Mucosa of stomach (tissue), 1 donor: Measurements from ENCODE around the gene RFNG.

Experiments
- H3K27me3 ChIP-seq: one replicate; pipeline ENCODE4 v1.7.0; 2013; ENCODE audit warnings: mild to moderate bottlenecking, low read length; ENCODE audit not compliant: control insufficient read depth, insufficient read depth
- H3K36me3 ChIP-seq: one replicate; pipeline ENCODE4 v1.7.0; 2013; ENCODE audit warnings: low read length; ENCODE audit not compliant: control insufficient read depth, insufficient read depth
- H3K4me1 ChIP-seq: one replicate; pipeline ENCODE4 v1.7.0; 2013; ENCODE audit warnings: mild to moderate bottlenecking, low read length; ENCODE audit not compliant: control insufficient read depth, insufficient read depth
- H3K4me3 ChIP-seq: one replicate; pipeline ENCODE4 v1.7.0; 2013; ENCODE audit warnings: low read length
- H3K9ac ChIP-seq: one replicate; pipeline ENCODE4 v1.7.0; 2013; ENCODE audit warnings: mild to moderate bottlenecking, low read length, moderate library complexity
- H3K9me3 ChIP-seq: one replicate; pipeline ENCODE4 v1.7.0; 2013; ENCODE audit warnings: mild to moderate bottlenecking, low read length, moderate library complexity; ENCODE audit not compliant: control insufficient read depth
- donor health status: Pancreatic carcinoma.

The RFNG gene

DNA sequence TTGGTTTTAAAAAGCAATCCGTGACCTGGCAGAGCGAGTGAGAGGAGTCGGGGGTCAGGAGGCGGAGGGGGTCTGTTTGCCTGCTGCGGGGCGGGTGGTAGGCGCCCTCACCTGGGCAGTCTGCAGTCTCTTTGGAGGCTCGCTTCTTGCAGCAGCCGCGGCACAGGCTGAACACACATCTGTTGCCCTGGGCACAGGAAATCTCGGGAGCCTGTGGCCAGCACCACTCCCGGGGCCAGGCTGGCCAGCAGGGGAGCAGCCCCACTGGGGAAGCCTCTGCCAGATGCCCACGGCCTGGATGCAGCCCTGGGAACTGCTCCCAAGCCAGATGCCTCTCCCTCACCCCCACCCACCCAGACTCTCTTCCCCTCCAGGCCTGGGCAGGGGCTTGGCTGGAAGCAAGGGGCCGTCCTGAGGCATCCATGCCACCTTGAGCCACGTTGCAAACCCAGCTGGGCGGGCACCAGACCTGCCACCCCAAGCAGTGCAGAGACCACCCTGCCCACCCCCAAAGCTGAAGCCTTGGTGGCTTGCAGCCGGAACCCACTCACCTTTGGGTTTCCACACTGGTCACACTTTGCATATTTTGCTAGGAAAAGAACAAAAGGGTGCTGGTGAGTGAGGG, 6.7 kb upstream of the RFNG start:
- Histone ChIP-seq H3K4me3 (no peak overlapping the region), H3K36me3 (peaks cover 7% of the 10 kb centered on the region), H3K27me3 (no peaks in the 10 kb centered on the region), H3K4me1 (peaks cover 2% of the 10 kb centered on the region), H3K9me3 (no peaks in the 10 kb centered on the region), H3K9ac (no peak overlapping the region)

DNA sequence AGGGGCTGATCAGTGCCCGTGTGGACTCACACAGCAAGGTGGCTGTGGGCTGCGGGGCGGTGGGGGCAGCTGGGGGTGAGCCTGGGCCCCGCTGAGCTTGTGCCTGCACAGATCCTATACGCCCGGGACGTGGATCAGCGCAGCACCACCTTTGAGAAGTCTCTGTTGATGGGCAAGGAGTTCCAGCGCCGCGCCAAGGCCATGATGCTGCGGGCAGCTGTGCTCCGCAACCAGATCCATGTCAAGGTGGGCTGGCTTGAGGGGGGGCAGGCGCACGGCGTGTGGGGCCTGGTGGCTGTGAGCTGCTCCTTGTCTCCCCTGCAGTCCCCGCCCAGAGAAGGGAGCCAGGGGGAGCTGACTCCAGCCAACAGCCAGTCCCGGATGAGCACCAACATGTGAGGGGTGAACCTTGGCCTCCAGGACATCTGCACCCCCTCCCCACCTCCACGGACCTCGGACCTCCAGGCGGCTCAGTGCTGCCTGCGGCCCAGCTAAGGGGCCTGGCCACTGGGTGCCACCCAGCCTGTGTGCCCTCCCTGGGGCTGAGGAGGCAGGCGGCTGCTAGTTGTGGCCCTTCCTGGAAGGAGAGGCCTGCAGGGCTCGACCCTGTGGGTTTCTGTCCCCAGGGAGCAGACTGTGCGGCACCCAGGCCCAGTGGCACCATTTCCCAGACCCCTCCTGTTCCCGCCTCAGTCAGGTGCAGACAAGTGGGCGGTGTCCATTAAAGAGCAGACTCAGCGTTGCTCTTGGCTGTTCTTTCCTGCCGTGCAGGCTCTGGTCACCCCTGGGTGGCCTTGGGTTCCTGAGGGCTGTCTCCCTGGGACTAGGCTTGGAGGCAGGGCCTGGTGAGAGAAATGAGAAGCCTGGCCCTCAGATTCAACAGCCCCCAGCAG, 5.4 kb upstream of the RFNG start:
- Histone ChIP-seq H3K4me3 (no peak overlapping the region), H3K9ac (no peak overlapping the region), H3K4me1 (peaks cover 13% of the 10 kb centered on the region), H3K9me3 (no peaks in the 10 kb centered on the region), H3K36me3 (peaks cover 7% of the 10 kb centered on the region), H3K27me3 (no peaks in the 10 kb centered on the region)

DNA sequence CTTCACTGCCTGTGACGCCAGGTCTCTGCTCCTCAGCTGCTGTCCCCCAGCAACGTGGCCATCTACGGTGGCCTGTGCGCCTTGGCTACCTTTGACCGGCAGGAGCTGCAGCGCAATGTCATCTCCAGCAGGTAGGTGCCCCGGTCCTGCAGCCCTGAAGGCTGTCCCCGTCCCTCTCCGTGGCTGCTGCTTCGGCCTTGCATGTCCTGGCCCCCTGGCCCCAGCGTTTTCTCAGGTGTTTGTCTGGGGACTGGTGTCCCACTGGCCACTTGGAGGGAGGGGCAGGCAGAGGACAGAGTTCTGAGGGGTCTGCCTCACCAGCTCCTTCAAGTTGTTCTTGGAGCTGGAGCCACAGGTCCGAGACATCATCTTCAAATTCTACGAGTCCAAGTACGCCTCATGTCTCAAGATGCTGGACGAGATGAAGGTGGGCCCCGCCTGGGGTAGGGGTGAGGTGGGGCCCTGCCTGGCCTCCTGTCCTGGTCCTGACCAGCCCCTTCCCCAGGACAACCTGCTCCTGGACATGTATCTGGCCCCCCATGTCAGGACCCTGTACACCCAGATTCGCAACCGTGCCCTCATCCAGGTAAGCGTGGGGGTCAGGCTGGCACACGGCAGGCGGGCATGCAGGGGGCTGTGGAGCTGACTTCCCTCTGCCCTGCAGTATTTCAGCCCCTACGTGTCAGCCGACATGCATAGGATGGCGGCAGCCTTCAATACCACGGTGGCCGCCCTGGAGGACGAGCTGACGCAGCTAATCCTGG, 4.5 kb upstream of the RFNG start:
- Histone ChIP-seq H3K9me3 (no peaks in the 10 kb centered on the region), H3K27me3 (no peaks in the 10 kb centered on the region), H3K9ac (no peak overlapping the region), H3K36me3 (peaks cover 7% of the 10 kb centered on the region), H3K4me1 (peaks cover 13% of the 10 kb centered on the region), H3K4me3 (no peak overlapping the region)

DNA sequence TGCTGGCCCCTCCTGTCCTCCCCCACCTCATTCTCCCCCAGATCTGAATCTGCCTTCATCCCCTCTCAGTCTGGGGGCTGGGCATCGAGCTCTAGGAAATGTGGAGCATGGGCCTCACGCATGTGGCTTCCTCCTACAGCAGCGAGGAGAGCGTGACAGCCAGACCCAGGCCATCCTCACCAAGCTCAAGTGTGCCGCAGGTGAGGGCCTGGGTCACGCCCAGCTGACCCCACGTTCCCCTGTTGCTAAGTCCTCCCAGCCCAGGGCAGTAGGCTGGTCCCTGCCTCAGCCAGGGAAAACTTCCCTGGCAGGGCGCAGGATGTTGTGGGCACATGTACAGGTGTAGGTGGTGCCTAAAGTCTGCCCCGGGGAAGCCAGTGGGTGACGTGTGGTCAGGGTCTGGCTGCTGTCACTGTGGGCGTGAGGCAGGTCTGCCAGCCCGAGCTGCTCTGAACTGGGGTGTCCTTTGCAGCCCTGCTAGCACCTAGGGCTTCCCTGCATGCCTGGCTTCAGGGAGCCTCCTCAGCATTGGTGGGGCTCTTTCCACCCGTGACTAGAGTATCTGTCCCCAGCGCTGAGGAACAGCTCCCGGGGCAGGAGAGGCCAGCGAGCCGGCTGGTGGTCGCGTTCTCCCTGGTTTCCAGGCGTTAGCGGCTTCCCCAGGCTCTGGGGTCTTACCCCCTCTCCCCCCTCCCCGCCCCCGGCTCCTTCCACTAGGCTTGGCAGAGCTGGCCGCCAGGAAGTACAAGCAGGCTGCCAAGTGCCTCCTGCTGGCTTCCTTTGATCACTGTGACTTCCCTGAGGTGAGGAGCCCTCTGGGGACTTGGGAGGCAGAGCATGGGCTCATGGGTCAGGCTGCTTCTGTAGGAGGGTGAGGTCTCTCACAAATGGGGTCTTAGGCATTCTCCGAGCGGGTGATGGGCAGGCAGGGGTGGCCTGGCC, 3.7 kb upstream of the RFNG start:
- Histone ChIP-seq H3K9me3 (no peaks in the 10 kb centered on the region), H3K36me3 (peaks cover 7% of the 10 kb centered on the region), H3K27me3 (no peaks in the 10 kb centered on the region), H3K4me1 (peaks cover 20% of the 10 kb centered on the region), H3K9ac (no peak overlapping the region), H3K4me3 (no peak overlapping the region)

DNA sequence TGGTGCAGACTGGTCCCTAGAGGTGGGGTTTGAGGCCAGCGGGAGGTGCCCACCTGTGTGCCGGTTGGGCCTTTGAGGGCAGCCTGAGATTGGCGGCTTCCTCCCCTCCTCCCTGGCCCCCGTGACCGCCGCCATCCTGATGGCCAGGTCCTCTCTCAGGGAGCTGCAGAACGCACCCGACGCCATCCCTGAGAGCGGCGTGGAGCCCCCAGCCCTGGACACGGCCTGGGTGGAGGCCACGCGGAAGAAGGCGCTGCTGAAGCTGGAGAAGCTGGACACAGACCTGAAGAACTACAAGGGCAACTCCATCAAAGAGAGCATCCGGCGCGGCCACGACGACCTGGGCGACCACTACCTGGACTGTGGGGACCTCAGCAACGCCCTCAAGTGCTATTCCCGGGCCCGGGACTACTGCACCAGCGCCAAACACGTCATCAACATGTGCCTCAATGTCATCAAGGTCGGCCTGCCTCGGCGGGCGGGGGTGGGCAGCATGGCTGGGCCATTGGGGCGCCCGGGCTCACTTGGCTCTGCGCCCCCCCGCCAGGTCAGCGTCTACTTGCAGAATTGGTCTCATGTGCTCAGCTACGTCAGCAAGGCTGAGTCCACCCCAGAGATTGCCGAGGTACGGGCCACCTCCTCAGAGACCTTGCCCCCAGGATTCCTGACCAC, 2.9 kb upstream of the RFNG start:
- Histone ChIP-seq H3K4me3 (no peak overlapping the region), H3K4me1 (peaks cover 23% of the 10 kb centered on the region), H3K36me3 (peaks cover 7% of the 10 kb centered on the region), H3K9me3 (no peaks in the 10 kb centered on the region), H3K27me3 (no peaks in the 10 kb centered on the region), H3K9ac (no peak overlapping the region)

DNA sequence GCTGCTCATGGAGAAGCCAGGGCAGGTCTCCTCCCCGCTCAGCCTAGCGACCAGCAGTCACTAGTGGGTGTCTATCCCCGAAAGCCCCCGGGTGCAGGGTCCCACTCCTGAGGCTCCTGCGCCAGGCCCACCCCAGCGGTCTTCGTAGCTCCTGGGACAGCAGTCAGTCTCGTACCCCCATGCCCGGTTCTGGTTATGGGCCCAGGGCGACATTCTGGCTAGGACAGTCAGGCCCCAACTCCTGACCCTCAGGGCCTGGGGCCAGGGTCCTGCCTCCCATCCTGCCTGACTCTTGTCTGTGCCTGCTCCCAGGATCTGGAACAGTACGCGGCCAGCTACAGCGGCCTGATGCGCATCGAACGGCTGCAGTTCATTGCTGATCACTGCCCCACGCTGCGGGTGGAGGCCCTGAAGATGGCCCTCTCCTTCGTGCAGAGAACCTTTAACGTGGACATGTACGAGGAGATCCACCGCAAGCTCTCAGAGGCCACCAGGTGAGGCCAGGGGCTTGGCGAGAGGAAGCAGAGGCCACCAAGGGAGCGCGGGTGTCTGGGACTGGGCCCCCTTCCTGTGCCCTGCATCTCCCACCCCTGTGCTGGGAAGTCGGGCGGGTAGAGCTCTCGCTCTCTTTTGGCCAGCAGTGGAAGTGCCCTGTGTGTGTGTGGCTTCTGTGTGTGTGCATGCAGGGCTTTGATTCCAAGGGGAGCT, 2.1 kb upstream of the RFNG start:
- H3K4me1 ChIP-seq, result peaks cover 23% of the 10 kb centered on the region
- H3K4me3 ChIP-seq, result no peak overlapping the region
- H3K9ac ChIP-seq, result no peak overlapping the region
- H3K9me3 ChIP-seq, result no peaks in the 10 kb centered on the region
- no peaks in the 10 kb centered on the region for H3K27me3 ChIP-seq
- peaks cover 7% of the 10 kb centered on the region for H3K36me3 ChIP-seq

DNA sequence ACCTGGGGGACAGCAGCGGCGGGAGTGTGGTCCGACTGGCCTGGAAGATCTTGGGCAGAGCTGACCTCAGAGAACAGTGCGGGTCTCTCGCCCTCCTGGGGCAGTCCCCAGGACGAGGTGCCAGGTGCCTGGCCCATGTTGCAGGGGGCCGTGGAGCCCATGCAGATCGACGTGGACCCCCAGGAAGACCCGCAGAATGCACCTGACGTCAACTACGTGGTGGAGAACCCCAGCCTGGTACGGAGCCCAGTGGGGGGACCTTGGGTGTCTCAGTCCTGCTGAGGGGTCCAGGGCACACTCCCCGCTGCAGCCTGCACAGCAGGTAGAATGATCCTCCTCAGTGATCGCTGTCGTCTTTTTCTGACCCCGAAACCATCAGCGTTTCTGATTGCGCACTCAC, 1.5 kb upstream of the RFNG start:
- H3K4me3 ChIP-seq, result peak overlapping the region; percentile 50
- H3K4me1 ChIP-seq, result peaks cover 23% of the 10 kb centered on the region
- peak overlapping the region; percentile 74 for H3K9ac ChIP-seq
- H3K9me3 ChIP-seq, result no peaks in the 10 kb centered on the region
- no peaks in the 10 kb centered on the region for H3K27me3 ChIP-seq
- peaks cover 7% of the 10 kb centered on the region for H3K36me3 ChIP-seq

DNA sequence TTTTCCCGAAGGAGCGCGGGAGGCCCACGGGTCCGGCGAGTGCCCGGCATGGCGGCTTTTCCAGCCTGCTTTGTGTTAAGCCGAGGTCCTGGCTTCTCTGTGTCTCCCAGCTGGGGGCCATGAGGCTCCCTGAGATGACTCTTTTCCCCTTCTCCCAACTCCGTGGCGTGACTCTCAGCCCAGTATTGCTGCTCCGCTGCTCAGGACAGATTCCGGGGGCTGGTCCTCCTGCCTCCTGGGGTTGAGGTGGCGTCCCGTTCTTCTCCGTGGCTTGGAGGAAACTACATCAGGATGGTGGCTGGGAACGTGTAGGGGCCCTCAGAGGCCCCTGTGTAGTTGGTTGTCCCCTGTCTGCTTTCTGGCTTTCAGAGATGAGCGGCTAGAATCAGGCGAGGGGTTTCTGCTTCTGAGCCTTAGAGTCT, 1.0 kb upstream of the RFNG start:
- Histone ChIP-seq H3K9ac (peak overlapping the region; percentile 74), H3K27me3 (no peaks in the 10 kb centered on the region), H3K4me3 (peak overlapping the region; percentile 50), H3K9me3 (no peaks in the 10 kb centered on the region), H3K36me3 (peaks cover 7% of the 10 kb centered on the region), H3K4me1 (peaks cover 23% of the 10 kb centered on the region)

DNA sequence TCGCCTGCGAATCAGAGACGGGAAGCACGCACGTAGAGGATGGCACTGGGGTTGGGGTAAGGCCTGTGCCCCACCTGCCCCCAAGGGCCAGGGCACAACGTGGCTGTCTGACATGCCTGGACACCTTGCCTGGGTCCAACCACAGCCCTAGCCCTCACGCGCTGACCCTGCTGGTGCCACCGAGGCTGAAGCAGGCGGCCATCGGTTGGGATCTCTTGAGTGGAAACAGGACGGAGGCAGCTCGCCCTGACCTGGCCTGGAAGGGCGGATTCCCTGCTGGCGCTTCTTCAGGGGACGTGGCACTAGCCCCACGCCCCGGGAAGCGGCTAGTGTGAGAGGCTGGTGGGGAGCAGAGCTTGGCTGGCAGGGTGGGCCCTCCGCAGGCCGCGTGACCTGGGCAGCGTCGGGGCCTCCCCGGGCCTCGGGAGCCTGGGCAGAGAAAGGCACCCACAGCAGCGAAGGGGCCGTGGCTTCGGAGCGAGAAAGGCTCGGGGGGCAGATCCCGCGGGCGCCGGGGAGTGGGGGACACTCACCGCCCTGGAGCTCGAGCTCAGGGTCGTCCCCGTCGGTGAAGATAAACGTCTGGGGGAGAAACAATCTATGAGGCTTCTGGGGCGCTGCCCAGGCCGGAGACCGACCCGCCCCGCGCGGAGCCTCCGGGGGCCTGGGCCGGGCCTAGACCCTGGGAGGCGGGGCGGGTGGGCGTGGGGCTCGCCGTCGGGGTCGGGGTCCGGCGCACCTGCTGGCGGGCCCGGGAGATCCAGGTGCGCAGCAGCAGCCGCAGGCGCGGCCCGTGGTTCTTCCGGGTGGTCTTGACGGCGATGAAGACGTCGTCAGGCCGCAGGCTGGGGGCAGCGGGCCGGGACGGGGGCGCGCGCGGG, 610 bp downstream of the RFNG start:
- Histone ChIP-seq H3K36me3 (peaks cover 7% of the 10 kb centered on the region), H3K27me3 (no peaks in the 10 kb centered on the region), H3K4me1 (peaks cover 23% of the 10 kb centered on the region), H3K9me3 (no peaks in the 10 kb centered on the region), H3K4me3 (peak overlapping the region; percentile 17), H3K9ac (peak overlapping the region; percentile 73)

DNA sequence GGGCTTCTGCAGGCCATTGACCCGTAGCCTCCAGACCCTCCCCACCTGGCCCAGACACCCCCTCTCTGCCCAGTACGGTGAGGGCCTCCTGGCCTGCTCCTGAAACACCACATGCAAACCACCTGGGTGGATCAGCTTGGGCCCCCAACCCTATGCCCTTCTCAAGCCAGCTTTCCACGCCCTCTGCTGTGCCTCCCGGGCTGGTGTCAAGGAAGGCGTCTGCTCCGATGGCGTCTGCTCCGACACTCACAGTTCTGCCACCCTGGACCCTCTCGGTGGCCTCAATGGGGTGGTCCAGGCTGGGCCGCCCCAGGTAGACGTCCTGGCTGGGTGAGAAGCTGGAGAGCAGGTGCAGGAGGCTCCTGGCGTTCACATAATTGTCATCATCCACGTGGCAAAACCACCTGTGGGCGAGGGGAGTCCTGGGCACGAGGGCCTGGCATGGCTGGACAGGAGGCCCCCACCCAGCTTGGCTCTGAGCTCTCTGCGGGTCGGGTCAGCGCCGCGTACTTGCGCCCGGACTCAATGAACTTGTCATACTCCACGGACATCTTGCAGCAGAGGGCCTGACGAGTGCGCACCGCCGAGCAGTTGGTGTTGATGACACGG, 1.4 kb downstream of the RFNG start:
- no peaks in the 10 kb centered on the region for H3K27me3 ChIP-seq
- H3K4me3 ChIP-seq, result peak overlapping the region; percentile 17
- peak overlapping the region; percentile 73 for H3K9ac ChIP-seq
- H3K9me3 ChIP-seq, result no peaks in the 10 kb centered on the region
- H3K36me3 ChIP-seq, result peaks cover 6% of the 10 kb centered on the region
- peaks cover 23% of the 10 kb centered on the region for H3K4me1 ChIP-seq
